HG02938 (cell line): ENCODE measurements around the gene BET1.

Source experiments
- ATAC-seq: cut with Tn5 transposase; IDR thresholded peaks from one replicate; pipeline ENCODE4 v1.9.1; 2021; ENCODE audit warnings: mild to moderate bottlenecking, moderate library complexity; ENCODE audit not compliant: unreplicated experiment

BET1 gene

GRCh38 chr7:94015538-94015937, 11.4 kb upstream of the BET1 start:
- ATAC-seq = no peak

GRCh38 chr7:94012746-94013145, 8.6 kb upstream of the BET1 start:
- no peak for ATAC-seq

- ATAC-seq = no peak
These were observed 7.7 kb upstream of the BET1 start for GRCh38 chr7:94011714-94012353.

GRCh38 chr7:94008537-94008936, 4.4 kb upstream of the BET1 start:
- peak; percentile 22 for ATAC-seq

- ATAC-seq = no peak
These were observed 1.6 kb upstream of the BET1 start for GRCh38 chr7:94005753-94006152.

- peak; percentile 36 for ATAC-seq
These were observed 620 bp downstream of the BET1 start for GRCh38 chr7:94003446-94004023.

- ATAC-seq = no peak
These were observed 2.8 kb downstream of the BET1 start for GRCh38 chr7:94001396-94001795.

GRCh38 chr7:93997868-93998267, 6.3 kb downstream of the BET1 start:
- no peak for ATAC-seq

- no peak for ATAC-seq
These were observed 11.6 kb downstream of the BET1 start for GRCh38 chr7:93992421-93993110.

GRCh38 chr7:93987297-93987696, 16.9 kb downstream of the BET1 start:
- no peak for ATAC-seq

- no peak for ATAC-seq
These were observed 19.1 kb downstream of the BET1 start for GRCh38 chr7:93985101-93985500.

GRCh38 chr7:93984024-93984423, 20.1 kb downstream of the BET1 start:
- ATAC-seq = no peak

GRCh38 chr7:93981480-93981874, 22.7 kb downstream of the BET1 start:
- no peak for ATAC-seq

- ATAC-seq = peak; percentile 53
These were observed 23.2 kb downstream of the BET1 start for GRCh38 chr7:93980744-93981479.

- no peak for ATAC-seq
These were observed 26.8 kb downstream of the BET1 start for GRCh38 chr7:93977211-93977950.

- ATAC-seq = no peak
These were observed 31.0 kb downstream of the BET1 start for GRCh38 chr7:93973134-93973533.

GRCh38 chr7:93972029-93972725, 32.0 kb downstream of the BET1 start:
- no peak for ATAC-seq

- no peak for ATAC-seq
These were observed 35.1 kb downstream of the BET1 start for GRCh38 chr7:93968911-93969620.

GRCh38 chr7:93964813-93965212, 39.3 kb downstream of the BET1 start:
- ATAC-seq = no peak

- no peak for ATAC-seq
These were observed 39.9 kb downstream of the BET1 start for GRCh38 chr7:93964262-93964661.
